HepG2 (cell line): ENCODE measurements around the gene CCDC148. TPM values are rescaled to one million over a fixed set of nuclear protein-coding genes. Genes with fewer than 3 reads are reported as not detected.

Source experiments
- ARNT2 ChIP-seq: sonication (generic); formaldehyde crosslinking; IDR thresholded peaks from 2 replicates; pipeline ENCODE4 v1.8.0; 2022; ENCODE audit warnings: mild to moderate bottlenecking, low read depth, missing genetic modification reagents, moderate library complexity
- ISX ChIP-seq: sonication (generic); formaldehyde crosslinking; conservative IDR thresholded peaks from 2 replicates; pipeline ENCODE4 v1.5.0; 2020; ENCODE audit warnings: missing genetic modification reagents
- SNRNP70 ChIP-seq: fragments of 200-400 bp; formaldehyde crosslinking; IDR thresholded peaks from 2 replicates; pipeline ENCODE4 v1.6.1; 2017; ENCODE audit warnings: mild to moderate bottlenecking, low read depth, low read length, moderate library complexity
- SOX5 ChIP-seq: IDR thresholded peaks from 2 replicates; pipeline ENCODE4 v1.6.1; 2016; ENCODE audit warnings: borderline replicate concordance
- ZBTB1 ChIP-seq: sonication (generic); formaldehyde crosslinking; IDR thresholded peaks from 2 replicates; pipeline ENCODE4 v1.4.0; 2020; ENCODE audit warnings: missing genetic modification reagents, borderline replicate concordance
- ZEB1 ChIP-seq: IDR thresholded peaks from 2 replicates; pipeline ENCODE4 v1.6.1; 2012; ENCODE audit warnings: mild to moderate bottlenecking, low read depth, inconsistent platforms; ENCODE audit not compliant: insufficient replicate concordance
- ZNF224 ChIP-seq: sonication (generic); formaldehyde crosslinking; IDR thresholded peaks from 2 replicates; pipeline ENCODE4 v1.5.0; 2020; ENCODE audit warnings: mild to moderate bottlenecking, missing genetic modification reagents
- ZNF607 ChIP-seq: sonication (generic); formaldehyde crosslinking; IDR thresholded peaks from 2 replicates; pipeline ENCODE4 v1.5.1; 2020; ENCODE audit warnings: missing genetic modification reagents, mild to moderate bottlenecking, borderline replicate concordance
- polyA plus RNA-seq, 8 experiments: library from polyadenylated mRNA; depleted of rRNA in 3 of 8; stranded (reverse) in 7 of 8; unstranded in 1 of 8; fragments of >200 nt; fragmentation: Illumina TruSeq in 4 of 8; extraction: Trizol in 4 of 8; gene quantifications; 2 replicates each; pipeline versions ENCODE4 v1.2.1 to v1.2.3, GENCODE V29; 2011 to 2016; ENCODE audit warnings: low read depth in 4 of 8, missing spikeins in 1 of 8, mixed read lengths in 1 of 8; ENCODE audit not compliant: insufficient read depth in 1 of 8
- total RNA-seq, 5 experiments: library from RNA; depleted of rRNA; stranded (reverse); fragments of >200 nt; fragmentation: Illumina TruSeq; extraction: Trizol; gene quantifications; 2 replicates each; pipeline ENCODE4 v1.2.3, GENCODE V29; 2016; ENCODE audit warnings: low read depth in 1 of 5
- TF ChIP-seq, protein P1 (sequence below), 2 experiments: fragments of 450-650 bp in 1 of 2; sonication (generic) in 1 of 2; formaldehyde crosslinking in 1 of 2; IDR thresholded peaks; 2 replicates each; pipeline versions ENCODE4 v1.6.1 to v1.8.0; 2016 to 2022; ENCODE audit warnings: antibody characterized with exemption in 1 of 2, mild to moderate bottlenecking in 1 of 2, missing genetic modification reagents in 1 of 2

The CCDC148 gene
- total and polyA plus RNA-seq, 2 of the 13 experiments (the other 11 are each of a cell fraction or from before 2014, with no cell fraction given) = 0.30 to 0.49 TPM

DNA sequence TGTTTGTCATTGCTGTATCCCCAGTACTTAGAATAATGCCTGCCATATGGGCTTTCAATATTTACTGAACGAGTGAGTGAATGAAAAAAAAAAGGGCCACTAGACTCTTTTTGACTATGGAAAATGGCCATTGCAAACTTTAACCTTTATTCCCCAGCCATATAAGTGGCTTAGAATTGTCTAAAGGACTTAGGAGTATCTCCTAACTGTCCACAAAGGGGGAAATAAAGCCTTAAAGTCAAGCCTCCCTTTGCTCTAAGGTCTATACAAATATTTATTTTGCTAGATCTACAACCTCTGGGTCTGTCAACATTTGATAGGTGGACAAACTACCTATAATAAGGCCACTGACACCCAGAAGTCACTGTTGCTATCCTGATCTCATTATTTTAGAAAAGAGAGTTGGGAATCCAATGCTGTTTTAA lies 329.2 kb downstream of the CCDC148 start (continued):
- TF ChIP-seq, protein P1, sequence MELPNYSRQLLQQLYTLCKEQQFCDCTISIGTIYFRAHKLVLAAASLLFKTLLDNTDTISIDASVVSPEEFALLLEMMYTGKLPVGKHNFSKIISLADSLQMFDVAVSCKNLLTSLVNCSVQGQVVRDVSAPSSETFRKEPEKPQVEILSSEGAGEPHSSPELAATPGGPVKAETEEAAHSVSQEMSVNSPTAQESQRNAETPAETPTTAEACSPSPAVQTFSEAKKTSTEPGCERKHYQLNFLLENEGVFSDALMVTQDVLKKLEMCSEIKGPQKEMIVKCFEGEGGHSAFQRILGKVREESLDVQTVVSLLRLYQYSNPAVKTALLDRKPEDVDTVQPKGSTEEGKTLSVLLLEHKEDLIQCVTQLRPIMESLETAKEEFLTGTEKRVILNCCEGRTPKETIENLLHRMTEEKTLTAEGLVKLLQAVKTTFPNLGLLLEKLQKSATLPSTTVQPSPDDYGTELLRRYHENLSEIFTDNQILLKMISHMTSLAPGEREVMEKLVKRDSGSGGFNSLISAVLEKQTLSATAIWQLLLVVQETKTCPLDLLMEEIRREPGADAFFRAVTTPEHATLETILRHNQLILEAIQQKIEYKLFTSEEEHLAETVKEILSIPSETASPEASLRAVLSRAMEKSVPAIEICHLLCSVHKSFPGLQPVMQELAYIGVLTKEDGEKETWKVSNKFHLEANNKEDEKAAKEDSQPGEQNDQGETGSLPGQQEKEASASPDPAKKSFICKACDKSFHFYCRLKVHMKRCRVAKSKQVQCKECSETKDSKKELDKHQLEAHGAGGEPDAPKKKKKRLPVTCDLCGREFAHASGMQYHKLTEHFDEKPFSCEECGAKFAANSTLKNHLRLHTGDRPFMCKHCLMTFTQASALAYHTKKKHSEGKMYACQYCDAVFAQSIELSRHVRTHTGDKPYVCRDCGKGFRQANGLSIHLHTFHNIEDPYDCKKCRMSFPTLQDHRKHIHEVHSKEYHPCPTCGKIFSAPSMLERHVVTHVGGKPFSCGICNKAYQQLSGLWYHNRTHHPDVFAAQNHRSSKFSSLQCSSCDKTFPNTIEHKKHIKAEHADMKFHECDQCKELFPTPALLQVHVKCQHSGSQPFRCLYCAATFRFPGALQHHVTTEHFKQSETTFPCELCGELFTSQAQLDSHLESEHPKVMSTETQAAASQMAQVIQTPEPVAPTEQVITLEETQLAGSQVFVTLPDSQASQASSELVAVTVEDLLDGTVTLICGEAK (IDR thresholded peaks at IDR 0.05) = no peak
- TF ChIP-seq, protein P1 (CRISPR knock-in tag; IDR thresholded peaks at IDR 0.05) = no peak; the same call in 1 of the 2 replicates
- peak; percentile 77; the same call in 1 of the 2 replicates for TF ChIP-seq SOX5 (CRISPR knock-in tag)
- peak; percentile 59 for TF ChIP-seq ZEB1
- no peak; the same call in 1 of the 2 replicates for TF ChIP-seq ZNF607 (CRISPR knock-in tag)
- no peak for TF ChIP-seq SNRNP70
- no peak for TF ChIP-seq ZBTB1
- TF ChIP-seq ARNT2 (CRISPR knock-in tag) = 0 out of 2 replicates have a peak, but pooled peaks have one; percentile 13
- no peak for TF ChIP-seq ISX (CRISPR knock-in tag)
- TF ChIP-seq ZNF224 = no peak
